HG02981 (cell line): ENCODE results near the gene ARHGEF17.

ENCODE experiments used
- ATAC-seq: cut with Tn5 transposase; IDR thresholded peaks from one replicate; pipeline ENCODE4 v1.9.1; 2021; ENCODE audit warnings: mild to moderate bottlenecking, moderate library complexity; ENCODE audit not compliant: unreplicated experiment

ARHGEF17 gene

GRCh38 chr11:73404048-73404447 lies 96.0 kb downstream of the ARHGEF17 start:
- no peak for ATAC-seq

GRCh38 chr11:73404506-73405145 lies 96.5 kb downstream of the ARHGEF17 start:
- no peak for ATAC-seq

- ATAC-seq = no peak
Measured at GRCh38 chr11:73405146-73405510, 97.1 kb downstream of the ARHGEF17 start.

- ATAC-seq = no peak
Measured at GRCh38 chr11:73406131-73406530, 98.1 kb downstream of the ARHGEF17 start.

- ATAC-seq = no peak
Measured at GRCh38 chr11:73406619-73407018, 98.5 kb downstream of the ARHGEF17 start.

- no peak for ATAC-seq
Measured at GRCh38 chr11:73409431-73409830, 101.4 kb downstream of the ARHGEF17 start.

- no peak for ATAC-seq
Measured at GRCh38 chr11:73410627-73411026, 102.6 kb downstream of the ARHGEF17 start.

GRCh38 chr11:73411031-73411430 lies 103.0 kb downstream of the ARHGEF17 start:
- ATAC-seq = no peak

GRCh38 chr11:73412308-73412707 lies 104.2 kb downstream of the ARHGEF17 start:
- no peak for ATAC-seq

- ATAC-seq = no peak
Measured at GRCh38 chr11:73413256-73413655, 105.2 kb downstream of the ARHGEF17 start.

- no peak for ATAC-seq
Measured at GRCh38 chr11:73414977-73415651, 107.0 kb downstream of the ARHGEF17 start.

GRCh38 chr11:73415854-73416615 lies 108.0 kb downstream of the ARHGEF17 start:
- no peak for ATAC-seq

GRCh38 chr11:73416786-73417185 lies 108.7 kb downstream of the ARHGEF17 start:
- no peak for ATAC-seq
